HG03354 (cell line): ENCODE results near the gene SLC1A2.

ENCODE experiments used
- ATAC-seq: cut with Tn5 transposase; IDR thresholded peaks from one replicate; pipeline ENCODE4 v1.9.1; 2021; ENCODE audit warnings: mild to moderate bottlenecking; ENCODE audit not compliant: unreplicated experiment, poor library complexity, severe bottlenecking

SLC1A2 gene

GRCh38 chr11:35285471-35285870 lies 133.9 kb downstream of the SLC1A2 start:
- ATAC-seq, result no peak

GRCh38 chr11:35282221-35282882 lies 137.0 kb downstream of the SLC1A2 start:
- no peak for ATAC-seq

- ATAC-seq, result no peak
Observed at GRCh38 chr11:35281169-35281688, 138.1 kb downstream of the SLC1A2 start.

GRCh38 chr11:35280727-35281126 lies 138.6 kb downstream of the SLC1A2 start:
- ATAC-seq, result no peak

- no peak for ATAC-seq
Observed at GRCh38 chr11:35277827-35278226, 141.5 kb downstream of the SLC1A2 start.

GRCh38 chr11:35276396-35277145 lies 142.8 kb downstream of the SLC1A2 start:
- ATAC-seq, result no peak

GRCh38 chr11:35275786-35276170 lies 143.6 kb downstream of the SLC1A2 start:
- ATAC-seq, result no peak

- ATAC-seq, result no peak
Observed at GRCh38 chr11:35274909-35275785, 144.2 kb downstream of the SLC1A2 start.

- peak; percentile 88 for ATAC-seq
Observed at GRCh38 chr11:35272391-35272902, 146.9 kb downstream of the SLC1A2 start.

GRCh38 chr11:35271031-35271430 lies 148.3 kb downstream of the SLC1A2 start:
- no peak for ATAC-seq

GRCh38 chr11:35270342-35270741 lies 149.0 kb downstream of the SLC1A2 start:
- ATAC-seq, result no peak

GRCh38 chr11:35267504-35267903 lies 151.9 kb downstream of the SLC1A2 start:
- ATAC-seq, result no peak

- no peak for ATAC-seq
Observed at GRCh38 chr11:35265755-35266454, 153.5 kb downstream of the SLC1A2 start.

GRCh38 chr11:35262735-35263134 lies 156.6 kb downstream of the SLC1A2 start:
- no peak for ATAC-seq

GRCh38 chr11:35262056-35262455 lies 157.3 kb downstream of the SLC1A2 start:
- no peak for ATAC-seq

- no peak for ATAC-seq
Observed at GRCh38 chr11:35261197-35261596, 158.2 kb downstream of the SLC1A2 start.

GRCh38 chr11:35260342-35260985 lies 158.9 kb downstream of the SLC1A2 start:
- no peak for ATAC-seq

GRCh38 chr11:35259529-35259928 lies 159.8 kb downstream of the SLC1A2 start:
- no peak for ATAC-seq

- ATAC-seq, result peak; percentile 100
Observed at GRCh38 chr11:35257281-35257680, 162.1 kb downstream of the SLC1A2 start.
